Measurements from ENCODE around the gene TGM3. TPM values are rescaled to one million over a fixed set of nuclear protein-coding genes. Genes with fewer than 3 reads are reported as not detected.

TGM3 gene
- total and polyA plus RNA-seq, 2 experiments from 2014 or later, result 0.08 TPM; not detected in 1

DNA sequence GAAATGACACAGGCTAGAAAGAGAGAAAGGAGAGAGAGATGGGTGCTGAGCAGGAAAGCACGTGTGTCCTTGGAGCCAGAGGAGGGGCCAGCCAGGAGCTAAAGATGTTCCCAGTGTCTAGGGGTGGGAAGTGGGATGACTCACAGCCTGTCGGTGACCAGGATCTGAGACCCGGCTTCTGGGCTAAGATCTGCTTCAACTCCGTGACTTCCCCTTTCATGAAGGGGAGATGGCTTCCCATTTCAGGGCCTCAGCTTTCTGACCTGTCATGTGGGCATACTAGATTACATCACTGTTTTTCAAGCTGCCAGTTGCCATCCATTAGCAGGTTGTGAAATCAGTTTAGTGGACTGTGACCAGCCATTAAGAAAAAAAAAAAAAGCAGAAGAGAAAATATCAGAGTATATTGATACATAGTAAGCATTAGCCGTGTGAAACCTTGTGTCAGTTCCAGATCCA, 5.4 kb downstream of the TGM3 start:
- Mint-ChIP-seq H3K9me3 (no peaks in the 10 kb centered on the region), H3K36me3 (ENCODE audit: low read depth) (no peaks in the 10 kb centered on the region), H3K4me3 (no peak overlapping the region), H3K27ac (no peak overlapping the region), H3K27me3 (ENCODE audit: insufficient read depth, low read depth, poor library complexity) (peaks cover 7% of the 10 kb centered on the region), H3K4me1 (peaks cover 22% of the 10 kb centered on the region)
- no peak overlapping the region for H2AFZ ChIP-seq
- no peaks in the 10 kb centered on the region for H3K27me3 ChIP-seq (ENCODE audit: insufficient read depth)
- no peaks in the 10 kb centered on the region for H3F3A ChIP-seq (replicated peaks; ENCODE audit: low read depth)
- H3K79me2 ChIP-seq (replicated peaks; ENCODE audit: insufficient read depth), result no peaks in the 10 kb centered on the region
- TF ChIP-seq ZNF331 (CRISPR knock-in tag; IDR thresholded peaks at IDR 0.05; ENCODE audit: low read depth) (no peak), JUNB (IDR thresholded peaks at IDR 0.05; ENCODE audit: unreplicated experiment) (no peak), NANOG (IDR thresholded peaks at IDR 0.05; ENCODE audit: borderline replicate concordance) (no peak), ZNF114 (CRISPR knock-in tag; IDR thresholded peaks at IDR 0.05) (no peak), EZH2phosphoT487 (IDR thresholded peaks at IDR 0.05; ENCODE audit: unreplicated experiment) (no peak)
- TF ChIP-seq, protein P1, sequence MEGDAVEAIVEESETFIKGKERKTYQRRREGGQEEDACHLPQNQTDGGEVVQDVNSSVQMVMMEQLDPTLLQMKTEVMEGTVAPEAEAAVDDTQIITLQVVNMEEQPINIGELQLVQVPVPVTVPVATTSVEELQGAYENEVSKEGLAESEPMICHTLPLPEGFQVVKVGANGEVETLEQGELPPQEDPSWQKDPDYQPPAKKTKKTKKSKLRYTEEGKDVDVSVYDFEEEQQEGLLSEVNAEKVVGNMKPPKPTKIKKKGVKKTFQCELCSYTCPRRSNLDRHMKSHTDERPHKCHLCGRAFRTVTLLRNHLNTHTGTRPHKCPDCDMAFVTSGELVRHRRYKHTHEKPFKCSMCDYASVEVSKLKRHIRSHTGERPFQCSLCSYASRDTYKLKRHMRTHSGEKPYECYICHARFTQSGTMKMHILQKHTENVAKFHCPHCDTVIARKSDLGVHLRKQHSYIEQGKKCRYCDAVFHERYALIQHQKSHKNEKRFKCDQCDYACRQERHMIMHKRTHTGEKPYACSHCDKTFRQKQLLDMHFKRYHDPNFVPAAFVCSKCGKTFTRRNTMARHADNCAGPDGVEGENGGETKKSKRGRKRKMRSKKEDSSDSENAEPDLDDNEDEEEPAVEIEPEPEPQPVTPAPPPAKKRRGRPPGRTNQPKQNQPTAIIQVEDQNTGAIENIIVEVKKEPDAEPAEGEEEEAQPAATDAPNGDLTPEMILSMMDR (conservative IDR thresholded peaks at IDR 0.05; ENCODE audit: low read depth in 2 of 2), result no peak
- no peak for ATAC-seq
- H3K4me1 ChIP-seq (ENCODE audit: insufficient read depth), result peaks cover 8% of the 10 kb centered on the region
- no peaks in the 10 kb centered on the region for H4K20me1 ChIP-seq (replicated peaks; ENCODE audit: insufficient read depth)
- no peak overlapping the region for H3K27ac ChIP-seq (ENCODE audit: low read depth)
- no peaks in the 10 kb centered on the region for H3K36me3 ChIP-seq (ENCODE audit: insufficient read depth)
- no peak overlapping the region for H3K4me2 ChIP-seq
- DNase-seq (ENCODE audit: low spot score), result no peak
- H3K9me2 ChIP-seq (ENCODE audit: insufficient read depth), result no peaks in the 10 kb centered on the region
- no peak overlapping the region for H3K4me3 ChIP-seq

DNA sequence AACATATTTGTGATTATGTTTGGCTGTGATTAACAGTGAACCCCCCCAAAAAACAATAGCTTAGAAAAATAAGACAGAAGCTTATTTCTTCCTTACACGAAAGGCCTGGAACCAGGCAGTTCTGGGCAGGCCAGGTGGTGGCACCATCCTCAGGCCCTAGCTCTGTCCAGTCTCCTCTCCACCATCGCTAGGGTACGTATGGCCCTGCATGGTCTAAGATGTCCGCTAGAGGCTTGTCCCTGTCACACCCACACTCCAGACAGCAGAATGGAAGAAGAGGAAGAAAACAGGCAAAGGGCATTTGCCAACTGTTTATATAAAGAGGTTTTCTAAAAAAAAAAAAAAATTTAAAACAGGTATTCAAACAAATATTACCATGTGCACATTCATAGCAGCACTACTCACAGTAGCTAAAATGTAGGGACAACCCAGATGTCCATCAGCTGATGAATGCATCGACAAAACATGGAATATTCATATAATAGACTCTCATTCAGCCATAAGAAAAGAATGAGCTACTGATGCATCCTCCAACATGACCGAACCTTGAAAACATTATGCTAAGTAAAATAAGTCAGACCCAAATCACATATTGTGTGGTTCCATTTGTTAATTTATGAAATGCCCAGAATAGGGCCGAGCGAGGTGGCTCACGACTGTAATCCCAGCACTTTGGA, 6.7 kb downstream of the TGM3 start:
- Histone ChIP-seq H3F3A (replicated peaks; ENCODE audit: low read depth) (no peaks in the 10 kb centered on the region), H3K79me2 (replicated peaks; ENCODE audit: insufficient read depth) (no peaks in the 10 kb centered on the region)
- no peaks in the 10 kb centered on the region for H3K9me3 Mint-ChIP-seq

More for the DNA sequence above, 6.7 kb downstream of the TGM3 start:
- Histone ChIP-seq H3K9me2 (ENCODE audit: insufficient read depth) (no peaks in the 10 kb centered on the region), H3K27me3 (ENCODE audit: insufficient read depth) (no peaks in the 10 kb centered on the region), H3K4me3 (no peak overlapping the region), H3K27ac (ENCODE audit: low read depth) (no peak overlapping the region), H3K36me3 (ENCODE audit: insufficient read depth) (no peaks in the 10 kb centered on the region), H3K4me1 (ENCODE audit: insufficient read depth) (no peaks in the 10 kb centered on the region), H2AFZ (no peak overlapping the region), H4K20me1 (replicated peaks; ENCODE audit: insufficient read depth) (no peaks in the 10 kb centered on the region), H3K4me2 (no peak overlapping the region)
- TF ChIP-seq, protein P1 (conservative IDR thresholded peaks at IDR 0.05; ENCODE audit: low read depth in 2 of 2), result peak; percentile 24 to 38; a peak in 3 of 4 replicates
- no peak for TF ChIP-seq EZH2phosphoT487 (IDR thresholded peaks at IDR 0.05; ENCODE audit: unreplicated experiment)
- DNase-seq (ENCODE audit: low spot score), result peak; percentile 15
- Mint-ChIP-seq H3K4me1 (peaks cover 8% of the 10 kb centered on the region; the same call in 2 of the 3 replicates), H3K27me3 (ENCODE audit: insufficient read depth, low read depth, poor library complexity) (peaks cover 9% of the 10 kb centered on the region), H3K36me3 (ENCODE audit: low read depth) (no peaks in the 10 kb centered on the region), H3K4me3 (no peak overlapping the region), H3K27ac (no peak overlapping the region)
- ATAC-seq, result peak; percentile 78
